RKO (cell line): ENCODE measurements around the gene PRRC1.
"Not testable (repeated sequence)": the region's sequence is repeated elsewhere in the genome, so short reads cannot be mapped to it uniquely, and the experiment has no call there.

ENCODE experiments used
- DNase-seq: peaks from one replicate; pipeline ENCODE4 v3.0.0-alpha.2; 2016; ENCODE audit warnings: low spot score

The PRRC1 gene

GRCh38 chr5:127517480-127518318 lies at the start of gene PRRC1:
PRRC1 (plus strand) TSS chr5:127517640; CDS start chr5:127523480, 5,840 bp downstream.
- DNase-seq: peak; percentile 85

DNA sequence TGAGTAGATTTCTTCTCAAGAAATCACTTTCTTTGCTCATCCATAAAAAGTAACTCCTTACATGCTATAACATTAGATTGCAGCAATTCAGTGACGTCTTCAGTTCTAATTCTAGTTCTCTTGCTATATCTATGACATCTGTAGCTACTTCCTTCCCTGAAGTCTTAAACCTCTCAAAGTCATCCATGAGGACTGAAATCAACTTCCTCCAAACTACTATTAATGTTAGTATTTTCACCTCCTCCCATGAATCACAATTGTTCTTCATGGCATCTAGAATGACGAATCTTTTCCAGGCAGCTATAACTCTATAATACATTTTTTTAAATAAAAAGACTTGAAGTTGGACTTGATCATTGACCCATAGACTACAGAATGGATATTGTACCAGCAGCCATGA lies 46.2 kb upstream of the PRRC1 start:
- no peak for DNase-seq

GRCh38 chr5:127472700-127473099 lies 44.7 kb upstream of the PRRC1 start:
- no peak for DNase-seq

- DNase-seq: no peak
Measured at GRCh38 chr5:127486471-127486870, 31.0 kb upstream of the PRRC1 start.

DNA sequence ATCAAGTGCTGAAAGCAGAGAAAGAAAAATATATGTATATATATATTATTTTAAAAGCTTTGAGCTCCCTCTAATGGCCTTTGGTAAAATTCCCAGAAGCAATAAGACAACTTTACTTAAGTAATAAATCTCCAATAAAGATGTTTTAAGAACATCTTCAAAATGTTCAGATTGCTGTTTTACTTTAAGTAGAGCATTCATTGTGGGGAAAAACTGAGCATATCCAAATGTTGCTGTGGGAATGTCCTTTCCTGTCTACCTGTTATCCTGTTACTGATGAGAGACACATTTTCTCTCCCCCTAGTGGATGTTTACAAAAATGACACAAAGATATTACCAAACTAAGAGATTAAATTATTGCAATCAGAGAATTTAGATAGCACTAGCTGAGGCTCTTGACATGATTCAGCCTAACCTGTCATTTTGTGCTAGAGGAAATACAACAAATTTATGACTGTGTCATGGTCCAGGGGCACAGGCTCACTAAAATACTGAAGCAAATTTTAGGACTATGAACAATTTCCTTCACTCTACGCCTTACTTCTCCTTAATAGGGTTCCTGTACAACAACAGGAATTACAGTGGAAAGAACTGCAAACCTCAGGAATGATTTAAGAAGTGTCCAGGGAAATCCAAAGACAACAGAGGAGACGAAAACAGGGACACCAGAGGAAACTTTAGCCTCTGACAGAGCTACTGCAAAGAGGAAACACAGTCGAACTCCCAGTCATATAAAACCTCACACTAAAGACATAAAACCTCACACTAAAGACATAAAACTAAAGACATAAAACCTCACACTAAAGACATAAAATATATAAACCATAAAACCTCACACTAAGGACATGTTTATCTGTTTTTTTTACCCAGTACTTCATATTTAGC lies 24.3 kb upstream of the PRRC1 start:
- peak; percentile 76 for DNase-seq

- DNase-seq: no peak
Measured at GRCh38 chr5:127498548-127498947, 18.9 kb upstream of the PRRC1 start.

- no peak for DNase-seq
Measured at GRCh38 chr5:127505905-127506304, 11.5 kb upstream of the PRRC1 start.

GRCh38 chr5:127506616-127507015 lies 10.8 kb upstream of the PRRC1 start:
- no peak for DNase-seq

DNA sequence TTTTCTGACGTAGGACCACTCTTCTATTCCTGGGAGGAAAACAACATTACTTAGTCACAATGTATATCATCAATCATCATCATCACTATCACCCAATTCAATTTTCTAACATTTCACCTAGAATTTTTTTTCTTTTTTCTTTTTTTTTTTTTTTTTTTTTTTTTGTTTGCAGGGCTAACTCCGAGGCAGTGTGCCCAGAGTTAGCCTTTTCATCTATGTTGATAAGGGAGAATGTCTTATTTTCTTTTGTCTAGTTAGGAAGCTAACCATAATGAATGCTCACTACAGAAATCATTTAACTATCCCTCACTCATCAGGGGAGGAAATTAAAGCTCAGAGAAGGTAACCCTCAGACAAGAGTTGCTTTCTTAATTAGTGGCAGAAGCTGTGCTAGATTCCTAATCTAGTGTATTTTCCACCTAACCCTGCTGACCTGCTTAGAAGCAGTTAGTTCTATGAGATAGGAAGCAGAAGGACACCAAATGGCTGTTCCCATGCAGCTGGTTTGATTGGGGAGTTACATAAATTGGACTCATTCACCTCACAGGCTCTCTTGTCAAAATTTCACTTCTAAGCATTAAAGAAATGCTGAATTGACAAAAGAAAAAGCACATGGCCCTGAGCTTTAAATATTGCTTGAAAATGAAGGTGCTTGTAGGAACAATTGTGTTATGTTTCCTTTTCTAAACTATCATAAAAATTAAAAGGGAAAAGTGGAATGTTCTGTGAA lies 8.6 kb upstream of the PRRC1 start:
- DNase-seq: no peak

GRCh38 chr5:127513408-127513970 lies 4.0 kb upstream of the PRRC1 start:
- no peak for DNase-seq

DNA sequence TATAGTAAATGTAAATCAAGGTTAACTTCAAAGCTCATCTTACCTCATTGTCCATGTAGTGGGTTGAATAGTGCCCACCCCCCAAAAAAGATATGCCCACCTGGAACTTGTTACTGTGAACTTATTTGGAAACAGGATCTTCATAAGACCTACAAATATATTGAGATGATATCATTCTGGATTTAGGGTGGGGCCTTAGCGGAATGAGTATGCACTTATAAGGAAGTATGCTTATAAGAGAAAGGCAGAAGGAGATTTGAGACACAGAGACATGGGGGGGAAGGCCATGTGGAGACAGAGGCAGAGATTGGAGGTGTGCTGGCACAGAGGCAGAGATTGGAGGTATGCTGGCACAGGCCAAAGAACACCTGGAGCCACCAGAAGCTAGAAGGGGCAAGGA lies 2.6 kb upstream of the PRRC1 start:
- no peak for DNase-seq

GRCh38 chr5:127515693-127516440 lies 1.6 kb upstream of the PRRC1 start:
- DNase-seq: no peak

GRCh38 chr5:127517110-127517479 lies 345 bp upstream of the PRRC1 start:
- DNase-seq: peak; percentile 81

DNA sequence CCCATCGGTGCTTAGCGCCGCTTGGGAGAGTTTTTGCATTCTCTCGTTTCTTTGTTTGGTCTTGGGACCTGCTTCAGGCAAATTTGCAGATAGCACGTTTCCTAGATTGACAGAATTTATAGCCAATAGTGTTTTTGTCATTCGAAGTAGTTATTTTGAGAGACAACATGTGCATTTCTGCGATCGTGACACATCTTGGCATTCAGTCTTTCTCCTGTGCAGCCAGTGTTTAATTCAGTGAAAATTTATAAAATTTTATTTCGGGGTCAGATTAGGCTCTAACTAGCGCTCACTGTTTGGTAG lies 830 bp downstream of the PRRC1 start:
- peak; percentile 71 for DNase-seq

- no peak for DNase-seq
Measured at GRCh38 chr5:127519527-127519926, 2.1 kb downstream of the PRRC1 start.

DNA sequence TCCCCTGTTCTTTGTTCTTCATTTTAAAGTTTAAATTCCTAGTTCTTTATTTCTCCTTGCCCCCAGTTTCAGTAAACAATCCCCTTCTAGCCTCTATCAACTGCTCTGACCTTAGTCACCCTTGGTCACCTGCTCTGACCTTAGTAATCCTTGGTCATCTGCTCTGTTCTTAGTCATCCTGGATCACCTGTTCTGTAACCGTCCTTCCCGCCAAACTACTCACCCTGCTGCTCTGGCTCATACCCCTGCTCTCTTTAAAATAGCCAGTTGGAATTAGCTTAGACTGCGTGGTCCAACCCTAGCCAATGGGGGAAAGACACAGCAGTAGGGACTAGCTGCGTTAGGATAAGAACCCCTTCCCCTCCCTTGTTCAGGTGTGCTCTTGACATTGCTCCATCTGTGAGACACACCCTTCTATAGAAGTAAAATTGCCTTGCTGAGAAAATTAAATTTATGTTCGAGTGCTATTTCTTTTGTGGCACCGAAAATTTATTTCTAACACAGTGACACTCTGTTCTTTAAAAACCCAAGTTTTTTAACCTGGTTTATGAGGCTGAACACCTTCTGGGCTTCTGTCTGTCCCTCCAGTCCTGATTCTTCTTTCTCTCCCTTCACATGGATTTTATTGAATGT lies 3.8 kb downstream of the PRRC1 start:
- DNase-seq: peak; percentile 38

- no peak for DNase-seq
Measured at GRCh38 chr5:127525181-127525580, 7.7 kb downstream of the PRRC1 start.

DNA sequence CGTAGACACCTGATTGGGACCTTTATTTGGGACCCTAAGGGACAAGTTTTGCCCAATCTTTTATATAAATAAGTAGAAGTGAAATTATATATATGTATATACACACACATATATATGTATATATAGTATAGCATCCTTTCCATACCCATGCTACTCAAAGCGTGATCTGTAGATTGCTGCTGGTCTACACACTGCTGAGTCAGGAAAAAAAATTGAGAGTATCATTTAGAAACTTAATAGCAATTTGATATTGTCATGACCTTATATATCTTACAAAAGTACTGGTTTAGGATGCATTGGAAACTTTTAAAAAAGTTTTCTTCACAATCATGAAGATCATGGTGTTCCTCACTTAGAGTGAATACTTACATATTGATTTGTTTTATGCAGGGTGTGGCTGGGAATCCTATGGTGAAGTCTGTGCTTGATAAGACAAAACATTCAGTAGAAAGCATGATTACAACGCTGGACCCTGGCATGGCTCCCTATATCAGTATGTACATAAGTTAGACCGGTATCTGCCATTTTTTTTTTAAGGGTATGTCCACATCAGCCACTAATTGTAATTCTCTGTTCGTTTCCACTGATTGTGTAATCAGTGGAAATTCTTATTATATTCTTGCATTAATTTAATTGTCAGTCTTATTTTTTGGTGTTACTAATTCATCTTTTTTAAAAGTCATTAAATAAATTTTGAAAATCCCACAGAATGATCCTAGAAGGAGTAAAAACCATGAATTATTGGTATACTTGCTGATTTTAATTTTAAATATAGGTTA lies 12.7 kb downstream of the PRRC1 start:
- no peak for DNase-seq

- peak; percentile 38 for DNase-seq
Measured at GRCh38 chr5:127536687-127537086, 19.2 kb downstream of the PRRC1 start.

- not testable (repeated sequence) for DNase-seq
Measured at GRCh38 chr5:127540553-127540952, 23.1 kb downstream of the PRRC1 start.
